Osteocyte (in vitro differentiated cells): Measurements from ENCODE around the gene WDR72. TPM values are rescaled to one million over a fixed set of nuclear protein-coding genes. Genes with fewer than 3 reads are reported as not detected.

ENCODE experiments used
- DNase-seq: peaks from one replicate; pipeline ENCODE4 v3.0.0; 2021; ENCODE audit warnings: mixed read lengths; ENCODE audit not compliant: unreplicated experiment; ENCODE audit errors: extremely low spot score
- H3K27ac Mint-ChIP-seq: one replicate; pipeline ENCODE4 v1.8.0; 2021; ENCODE audit warnings: mild to moderate bottlenecking, mixed read lengths; ENCODE audit not compliant: unreplicated experiment
- H3K27me3 Mint-ChIP-seq: one replicate; pipeline ENCODE4 v1.8.0; 2021; ENCODE audit warnings: mixed read lengths; ENCODE audit not compliant: unreplicated experiment
- H3K36me3 Mint-ChIP-seq: one replicate; pipeline ENCODE4 v1.8.0; 2021; ENCODE audit warnings: mixed read lengths; ENCODE audit not compliant: unreplicated experiment
- H3K4me1 Mint-ChIP-seq: one replicate; pipeline ENCODE4 v1.8.0; 2021; ENCODE audit warnings: mixed read lengths; ENCODE audit not compliant: unreplicated experiment
- H3K4me3 Mint-ChIP-seq: one replicate; pipeline ENCODE4 v1.8.0; 2021; ENCODE audit warnings: mild to moderate bottlenecking, moderate library complexity, mixed read lengths; ENCODE audit not compliant: unreplicated experiment
- H3K9me3 Mint-ChIP-seq: one replicate; pipeline ENCODE4 v1.8.0; 2021; ENCODE audit warnings: mixed read lengths; ENCODE audit not compliant: unreplicated experiment
- total RNA-seq: library from RNA; stranded (reverse); gene quantifications from 2 replicates; pipeline ENCODE4 v1.2.1, GENCODE V29; 2021
- TF ChIP-seq, protein P1 (sequence below): fragments of 200-600 bp; sonication (generic); IDR thresholded peaks from 2 replicates; pipeline ENCODE4 v1.5.0; 2021; ENCODE audit warnings: antibody characterized with exemption, mild to moderate bottlenecking, moderate library complexity

WDR72 gene
- total RNA-seq, 1 donor from 2014 or later: 0.38 TPM

DNA sequence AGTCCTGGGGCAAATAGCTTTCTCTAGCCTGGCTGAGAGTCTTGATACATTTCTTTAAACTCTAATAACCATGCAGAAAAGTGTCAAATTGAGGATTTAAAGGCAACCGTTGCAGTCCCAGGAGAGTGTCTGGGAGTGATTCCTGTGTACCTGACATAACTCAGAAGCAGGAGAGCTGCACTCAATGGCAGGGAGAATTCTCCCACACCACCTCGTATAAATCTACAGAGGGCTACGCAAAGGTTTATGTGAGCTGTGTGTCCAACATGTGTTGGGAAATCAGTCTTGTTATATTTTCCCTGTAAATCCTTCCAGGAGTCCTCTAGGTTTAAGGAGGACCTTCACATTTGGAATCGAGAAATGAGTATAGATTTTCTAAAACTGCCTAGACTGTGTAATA lies 192.6 kb downstream of the WDR72 start:
- no peak for DNase-seq
- Mint-ChIP-seq H3K27ac (no peak overlapping the region), H3K9me3 (peaks cover 9% of the 10 kb centered on the region), H3K36me3 (no peaks in the 10 kb centered on the region), H3K27me3 (peaks cover 23% of the 10 kb centered on the region), H3K4me3 (no peak overlapping the region), H3K4me1 (no peaks in the 10 kb centered on the region)
- TF ChIP-seq, protein P1, sequence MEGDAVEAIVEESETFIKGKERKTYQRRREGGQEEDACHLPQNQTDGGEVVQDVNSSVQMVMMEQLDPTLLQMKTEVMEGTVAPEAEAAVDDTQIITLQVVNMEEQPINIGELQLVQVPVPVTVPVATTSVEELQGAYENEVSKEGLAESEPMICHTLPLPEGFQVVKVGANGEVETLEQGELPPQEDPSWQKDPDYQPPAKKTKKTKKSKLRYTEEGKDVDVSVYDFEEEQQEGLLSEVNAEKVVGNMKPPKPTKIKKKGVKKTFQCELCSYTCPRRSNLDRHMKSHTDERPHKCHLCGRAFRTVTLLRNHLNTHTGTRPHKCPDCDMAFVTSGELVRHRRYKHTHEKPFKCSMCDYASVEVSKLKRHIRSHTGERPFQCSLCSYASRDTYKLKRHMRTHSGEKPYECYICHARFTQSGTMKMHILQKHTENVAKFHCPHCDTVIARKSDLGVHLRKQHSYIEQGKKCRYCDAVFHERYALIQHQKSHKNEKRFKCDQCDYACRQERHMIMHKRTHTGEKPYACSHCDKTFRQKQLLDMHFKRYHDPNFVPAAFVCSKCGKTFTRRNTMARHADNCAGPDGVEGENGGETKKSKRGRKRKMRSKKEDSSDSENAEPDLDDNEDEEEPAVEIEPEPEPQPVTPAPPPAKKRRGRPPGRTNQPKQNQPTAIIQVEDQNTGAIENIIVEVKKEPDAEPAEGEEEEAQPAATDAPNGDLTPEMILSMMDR: no peak

DNA sequence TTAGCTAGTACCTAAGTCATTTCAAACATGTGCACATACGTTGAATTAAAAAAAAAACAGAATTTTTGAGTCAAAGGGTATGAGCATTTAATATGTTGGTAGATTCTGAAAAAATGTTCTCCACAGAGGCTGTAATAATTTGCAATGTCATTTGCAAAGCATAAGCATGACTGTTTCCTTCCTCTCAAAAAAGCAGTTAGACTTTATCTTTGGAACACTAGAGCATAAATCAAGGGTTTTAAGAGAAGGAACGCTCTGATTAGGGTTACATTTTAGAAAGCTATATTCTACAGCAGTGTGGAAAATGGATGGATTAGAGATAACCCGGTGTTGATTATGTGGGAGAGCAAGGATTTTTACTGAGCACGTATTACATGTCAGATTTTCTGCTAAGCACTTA lies 193.7 kb downstream of the WDR72 start:
- Mint-ChIP-seq H3K27ac (no peak overlapping the region), H3K4me3 (no peak overlapping the region), H3K4me1 (no peaks in the 10 kb centered on the region), H3K27me3 (peaks cover 23% of the 10 kb centered on the region), H3K9me3 (peaks cover 7% of the 10 kb centered on the region), H3K36me3 (no peaks in the 10 kb centered on the region)
- no peak for DNase-seq
- TF ChIP-seq, protein P1: no peak

DNA sequence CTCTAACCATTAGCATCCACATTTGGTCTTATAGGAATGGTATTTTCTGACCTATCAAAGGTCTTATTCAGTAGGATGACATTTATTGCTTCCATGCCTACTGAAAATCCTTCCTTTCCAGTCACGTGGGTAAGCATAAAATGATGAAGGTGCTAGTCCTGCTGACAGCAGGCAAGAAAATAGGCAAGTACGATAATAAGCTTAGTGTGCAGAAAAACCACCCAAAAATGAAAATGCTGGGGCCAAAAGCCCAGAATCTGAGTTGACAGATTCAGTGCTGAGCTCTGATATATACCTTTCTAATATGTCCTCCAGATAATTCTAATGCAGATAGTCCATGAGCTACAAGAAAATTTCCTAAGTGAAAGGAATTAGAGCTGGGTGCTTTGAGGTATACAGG lies 194.8 kb downstream of the WDR72 start:
- TF ChIP-seq, protein P1: no peak
- Mint-ChIP-seq H3K4me3 (no peak overlapping the region), H3K27ac (no peak overlapping the region), H3K9me3 (no peaks in the 10 kb centered on the region), H3K36me3 (no peaks in the 10 kb centered on the region), H3K27me3 (peaks cover 26% of the 10 kb centered on the region), H3K4me1 (no peaks in the 10 kb centered on the region)
- DNase-seq: no peak

DNA sequence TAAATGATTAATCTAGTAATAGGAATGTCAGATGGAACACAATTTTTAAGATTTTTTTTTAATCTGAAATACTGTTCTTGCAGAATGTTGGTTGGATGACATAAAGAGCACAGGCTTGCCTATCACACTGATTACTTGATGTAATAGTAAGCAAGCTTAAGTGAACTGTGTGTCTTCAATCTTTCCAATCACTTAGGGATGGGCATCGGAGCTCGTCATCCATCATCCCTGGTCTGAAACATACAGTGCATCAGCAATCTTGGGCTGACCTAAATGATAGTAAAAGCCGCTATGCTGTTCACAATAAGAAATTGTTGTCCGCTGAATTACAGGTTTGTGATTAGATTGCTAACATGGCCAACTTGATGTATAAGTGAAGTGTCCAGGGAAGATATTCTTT lies 195.8 kb downstream of the WDR72 start:
- no peaks in the 10 kb centered on the region for H3K36me3 Mint-ChIP-seq
- DNase-seq: no peak
- no peaks in the 10 kb centered on the region for H3K4me1 Mint-ChIP-seq
- H3K9me3 Mint-ChIP-seq: no peaks in the 10 kb centered on the region
- TF ChIP-seq, protein P1: no peak
- no peak overlapping the region for H3K4me3 Mint-ChIP-seq
- H3K27me3 Mint-ChIP-seq: peaks cover 34% of the 10 kb centered on the region
- H3K27ac Mint-ChIP-seq: no peak overlapping the region

DNA sequence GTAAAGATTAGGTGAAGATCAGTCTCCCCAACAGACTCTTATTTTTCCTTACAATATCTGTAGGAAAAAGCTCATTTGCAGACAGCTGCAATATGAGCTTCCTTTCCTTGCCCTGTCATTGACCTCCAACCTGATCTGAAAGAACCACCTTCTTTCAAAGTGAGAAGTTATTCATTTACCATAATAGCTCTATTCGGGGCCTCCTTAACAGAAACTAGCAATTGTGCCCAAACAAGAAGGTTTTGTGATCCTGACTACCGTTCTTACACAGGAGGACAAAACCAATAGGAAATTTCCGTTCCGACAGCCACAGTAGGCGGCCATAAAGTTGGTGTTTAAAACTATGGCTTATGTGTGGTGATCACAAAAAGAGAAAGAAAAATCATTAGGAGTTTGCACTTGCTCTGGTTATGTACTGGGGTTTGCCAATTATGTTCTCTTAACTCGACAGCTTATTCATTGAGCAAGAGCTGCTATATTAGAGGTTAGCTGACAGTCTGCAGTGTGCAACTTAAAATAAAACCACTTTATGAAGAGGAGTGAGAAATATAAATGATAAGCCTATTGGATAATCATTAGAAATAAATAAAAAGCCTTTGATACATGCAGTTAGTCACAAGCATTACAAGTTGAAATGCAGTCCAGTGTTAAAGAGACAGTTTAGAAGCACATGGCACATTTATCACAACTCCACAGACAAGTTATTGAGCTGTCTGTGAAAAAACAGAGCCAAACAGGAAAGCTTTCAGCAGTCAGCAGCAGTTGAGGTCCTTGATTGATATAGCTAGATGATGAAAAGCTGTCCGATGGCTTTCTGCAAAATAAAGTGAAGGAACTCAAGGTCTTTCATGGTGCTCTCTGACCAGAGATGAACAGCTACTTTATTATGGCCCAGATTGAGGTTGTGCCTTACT lies 199.8 kb downstream of the WDR72 start:
- Mint-ChIP-seq H3K36me3 (no peaks in the 10 kb centered on the region), H3K4me1 (no peaks in the 10 kb centered on the region), H3K27me3 (peaks cover 32% of the 10 kb centered on the region), H3K27ac (no peak overlapping the region), H3K9me3 (no peaks in the 10 kb centered on the region), H3K4me3 (no peak overlapping the region)
- TF ChIP-seq, protein P1: no peak
- no peak for DNase-seq
